GM19351 (cell line): ENCODE measurements around the gene CLEC2D.
"Not testable (repeated sequence)": the region's sequence is repeated elsewhere in the genome, so short reads cannot be mapped to it uniquely, and the experiment has no call there.

Experiments
- ATAC-seq: cut with Tn5 transposase; IDR thresholded peaks from one replicate; pipeline ENCODE4 v1.9.1; 2021; ENCODE audit warnings: mild to moderate bottlenecking, moderate library complexity; ENCODE audit not compliant: unreplicated experiment

CLEC2D gene

DNA sequence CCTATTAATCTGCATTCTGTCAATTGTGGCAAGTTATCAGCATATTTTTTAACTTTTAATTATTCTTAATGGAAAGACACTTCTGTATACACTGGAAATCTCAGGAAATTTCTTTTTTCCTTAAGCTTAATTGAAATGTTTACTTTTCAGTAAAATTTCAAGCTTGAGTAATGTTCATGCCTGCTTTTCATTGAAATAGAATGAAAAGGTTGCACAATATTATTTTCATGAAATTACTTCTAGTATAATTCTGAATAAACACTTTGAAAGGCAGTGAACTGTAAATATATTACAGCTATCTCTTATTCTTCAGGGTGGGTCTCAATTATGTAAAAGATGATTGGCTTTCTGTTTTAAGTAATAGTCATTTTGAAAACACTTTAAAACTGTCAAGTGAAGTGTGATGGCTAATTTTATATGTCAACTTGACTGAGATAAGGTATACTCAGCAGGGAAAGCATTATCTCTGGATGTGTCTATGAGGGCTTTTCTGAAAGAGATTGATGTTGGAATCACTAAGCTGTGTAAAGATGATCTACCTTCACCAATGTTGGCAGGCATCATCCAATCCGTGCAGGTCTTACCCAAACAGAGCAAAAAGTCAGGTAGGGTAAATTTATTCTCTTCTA is 29.9 kb downstream of the CLEC2D start:
- no peak for ATAC-seq

DNA sequence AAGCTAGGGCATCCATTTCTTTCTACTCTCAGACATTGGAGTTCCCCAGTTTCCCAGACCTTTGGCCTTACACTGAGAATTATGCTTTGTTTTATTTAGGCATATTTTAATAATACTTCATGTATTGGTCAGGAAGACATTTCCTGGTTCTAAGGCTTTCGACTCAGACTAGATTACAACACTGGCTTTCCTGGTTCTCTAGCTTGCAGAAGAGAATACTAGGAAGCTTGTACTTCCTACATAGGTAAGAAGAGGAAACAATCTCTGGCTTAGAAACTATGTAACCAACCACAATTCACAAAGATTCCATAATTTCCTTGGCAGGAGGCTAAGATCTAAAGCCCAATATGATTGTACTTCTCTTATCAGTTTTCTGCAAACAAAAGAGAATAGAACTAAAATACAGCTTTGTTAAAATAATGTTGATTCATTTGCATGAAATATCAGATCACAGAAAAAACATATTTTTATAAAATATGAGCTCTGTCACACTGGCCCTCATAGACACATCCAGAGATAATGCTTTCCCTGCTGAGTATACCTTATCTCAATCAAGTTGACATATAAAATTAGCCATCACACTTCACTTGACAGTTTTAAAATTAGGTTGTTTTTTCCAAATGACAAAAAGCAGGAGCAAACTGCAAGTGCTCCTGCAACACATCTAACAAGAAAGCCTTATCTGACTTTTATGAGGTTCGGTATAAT is 30.5 kb downstream of the CLEC2D start:
- no peak for ATAC-seq

DNA sequence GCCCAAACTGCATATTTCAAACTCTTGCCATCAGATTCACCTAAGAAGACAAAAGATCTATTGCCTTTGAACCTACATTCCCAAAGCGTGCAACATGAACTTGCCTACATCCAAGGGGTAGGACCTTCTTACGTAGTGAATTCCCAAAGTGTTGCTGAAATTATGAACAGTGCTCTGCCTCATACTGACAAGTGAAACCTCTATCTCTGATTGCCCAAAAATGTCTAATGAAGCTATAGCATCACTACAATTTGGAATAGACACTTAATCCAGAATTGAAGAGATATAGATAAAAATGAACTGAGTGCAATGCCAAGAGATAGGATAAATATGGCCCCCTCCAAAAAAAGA is 31.1 kb downstream of the CLEC2D start:
- no peak for ATAC-seq

DNA sequence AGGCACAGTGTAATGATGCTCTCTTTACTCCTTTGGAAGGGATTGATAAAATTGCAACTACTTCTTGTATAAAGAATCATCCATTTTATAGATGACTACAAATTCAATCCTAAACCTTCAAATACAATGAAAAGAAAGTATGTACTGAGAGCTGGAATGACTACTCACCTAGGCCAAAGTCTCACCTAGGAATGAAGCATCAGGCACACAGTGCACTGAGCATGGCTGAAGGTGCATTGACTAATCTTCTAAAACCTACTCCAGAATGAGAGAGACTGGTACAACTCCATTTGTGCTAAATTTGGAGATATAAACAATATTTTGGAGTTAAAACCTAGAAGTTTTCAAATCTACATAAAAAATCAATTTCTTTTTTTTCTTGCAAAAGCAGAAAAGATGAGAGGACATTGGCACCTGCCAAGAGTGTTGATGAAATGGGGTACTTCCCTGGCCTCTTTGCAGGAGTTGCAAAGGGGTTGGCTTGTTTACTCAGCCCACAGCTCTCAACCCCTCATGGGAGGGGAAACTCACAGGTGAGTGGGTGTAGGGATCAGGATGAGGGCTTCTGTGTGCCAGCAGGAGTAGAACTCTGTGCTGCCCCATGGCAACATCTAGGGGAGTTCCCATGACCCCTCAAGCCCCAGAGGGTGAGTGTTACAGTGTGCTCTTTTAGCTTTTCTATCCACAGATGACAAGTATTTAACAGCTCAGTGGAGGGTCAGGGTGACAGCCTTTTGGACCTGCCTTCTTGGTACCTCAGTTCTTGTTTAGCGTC is 32.1 kb downstream of the CLEC2D start:
- ATAC-seq: no peak

DNA sequence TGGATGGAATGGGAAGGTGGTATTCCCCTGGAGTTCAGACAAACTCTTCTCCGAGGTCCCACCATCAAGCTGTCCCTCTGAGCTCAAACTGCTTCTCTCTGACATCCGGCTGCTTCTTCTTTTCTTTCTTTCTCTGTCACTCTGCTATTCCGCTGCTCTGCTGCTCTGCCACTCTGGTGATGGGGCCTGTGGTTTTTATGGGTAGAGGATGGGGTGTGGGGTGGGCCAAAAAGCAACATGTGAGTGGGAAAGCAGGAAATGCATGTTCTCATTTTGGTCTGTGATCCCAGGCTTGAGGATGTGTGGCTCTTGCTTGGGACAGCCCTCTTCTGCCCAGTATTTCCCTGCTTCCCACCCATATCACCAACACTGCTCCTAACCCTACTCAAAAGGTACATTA is 32.7 kb downstream of the CLEC2D start:
- ATAC-seq: no peak

DNA sequence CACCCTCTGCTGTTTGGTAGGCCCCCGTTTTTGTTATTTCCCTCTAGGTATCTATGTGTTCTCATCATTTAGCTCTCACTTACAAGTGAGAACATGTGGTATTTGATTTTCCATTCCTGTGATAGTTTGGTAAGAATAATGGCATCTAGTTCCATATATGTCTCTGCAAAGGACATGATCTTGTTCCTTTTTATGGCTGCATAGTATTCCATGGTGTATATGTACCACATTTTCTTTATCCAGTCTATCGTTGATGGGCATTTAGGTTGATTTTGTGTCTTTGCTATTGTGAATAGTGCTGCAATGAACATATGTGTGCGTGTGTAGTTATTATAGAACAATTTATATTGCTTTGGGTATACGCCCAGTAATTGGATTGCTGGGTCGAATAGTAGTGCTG is 35.0 kb downstream of the CLEC2D start:
- ATAC-seq: not testable (repeated sequence)

DNA sequence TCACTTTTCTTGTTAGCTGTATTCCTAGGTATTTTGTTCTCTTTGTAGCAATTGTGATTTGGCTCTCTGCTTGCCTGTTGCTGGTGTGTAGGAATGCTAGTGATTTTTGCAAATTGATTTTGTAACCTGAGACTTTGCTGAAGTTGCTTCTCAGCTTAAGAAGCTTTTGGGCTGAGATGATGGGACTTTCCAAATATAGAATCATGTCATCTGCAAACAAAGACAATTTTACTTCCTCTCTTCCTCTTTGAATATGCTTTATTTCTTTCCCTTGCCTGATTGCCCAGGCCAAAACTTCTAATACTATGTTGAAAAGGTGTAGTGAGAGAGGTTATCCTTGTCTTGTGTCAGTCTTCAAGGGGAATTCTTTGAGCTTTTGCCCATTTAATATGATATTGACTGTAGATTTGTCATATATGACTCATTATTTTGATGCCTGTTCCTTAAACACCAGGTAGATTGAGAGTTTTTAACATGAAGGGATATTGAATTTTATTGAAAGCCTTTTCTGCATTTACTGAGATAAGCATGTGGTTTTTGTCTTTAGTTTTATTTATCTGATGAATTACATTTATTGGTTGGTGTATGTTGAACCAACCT is 36.7 kb downstream of the CLEC2D start:
- ATAC-seq: no peak

DNA sequence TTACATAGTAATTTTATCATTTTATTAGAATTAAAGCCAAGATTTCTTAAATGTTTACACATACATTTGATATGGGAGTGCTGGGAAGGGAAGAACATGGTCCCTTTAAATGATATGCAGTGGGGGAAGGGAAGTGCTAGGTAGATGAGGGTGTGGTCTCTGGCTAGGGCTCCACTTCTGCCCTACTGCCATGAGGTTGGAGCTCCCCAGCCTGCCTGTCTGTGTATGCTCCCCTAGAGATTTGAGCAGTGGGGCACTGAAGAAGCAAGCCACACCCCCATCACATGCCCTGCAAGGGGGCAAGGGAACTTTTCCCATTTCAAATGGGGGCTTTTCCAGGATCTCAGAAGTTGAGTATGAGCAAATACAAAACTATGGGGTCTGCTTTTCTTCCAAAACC is 37.8 kb downstream of the CLEC2D start:
- ATAC-seq: no peak

DNA sequence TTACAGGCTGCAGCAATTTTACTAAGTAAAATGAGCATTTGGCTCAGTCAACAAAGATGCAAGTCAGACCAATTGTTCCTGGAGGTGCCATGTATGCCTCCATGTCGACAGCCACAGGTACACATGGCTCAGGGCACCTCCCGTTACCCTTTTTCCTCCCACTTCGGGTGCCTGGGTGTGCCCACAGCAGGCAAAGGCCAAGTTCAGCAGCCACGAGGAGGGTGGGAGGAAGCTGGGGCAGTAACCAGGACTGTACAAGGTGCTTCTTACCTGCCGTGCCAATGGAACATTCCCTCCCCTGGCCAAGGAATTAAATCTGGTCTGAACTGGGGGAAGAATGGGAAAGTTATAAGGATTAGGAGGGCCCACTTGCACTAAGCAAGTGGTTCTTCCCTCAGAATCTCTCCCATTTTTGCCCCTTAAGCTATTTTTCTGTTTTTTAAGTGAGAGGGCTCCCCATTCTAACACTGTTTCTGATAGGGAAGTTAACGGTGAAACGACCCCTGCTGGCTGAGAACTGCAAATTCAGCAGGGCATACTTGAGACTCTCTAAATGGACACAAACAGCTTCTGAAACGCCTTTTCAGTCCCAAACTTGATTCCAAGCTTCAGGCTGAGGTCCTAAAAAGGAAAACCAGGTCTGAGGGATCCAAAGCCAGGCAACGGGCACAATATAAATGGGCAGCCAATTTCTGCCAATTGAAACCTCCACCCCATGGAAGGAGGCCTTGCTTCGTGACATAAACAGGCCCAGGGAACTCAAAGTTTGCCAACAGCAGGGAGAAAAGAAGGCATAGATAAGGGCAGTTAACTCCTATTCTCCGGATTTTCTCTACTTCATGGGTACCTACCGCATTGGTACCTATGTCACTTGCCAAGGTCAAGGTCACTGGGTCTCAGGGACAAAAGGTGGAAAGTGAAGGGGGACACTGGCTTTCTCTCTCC is 38.6 kb downstream of the CLEC2D start:
- no peak for ATAC-seq

DNA sequence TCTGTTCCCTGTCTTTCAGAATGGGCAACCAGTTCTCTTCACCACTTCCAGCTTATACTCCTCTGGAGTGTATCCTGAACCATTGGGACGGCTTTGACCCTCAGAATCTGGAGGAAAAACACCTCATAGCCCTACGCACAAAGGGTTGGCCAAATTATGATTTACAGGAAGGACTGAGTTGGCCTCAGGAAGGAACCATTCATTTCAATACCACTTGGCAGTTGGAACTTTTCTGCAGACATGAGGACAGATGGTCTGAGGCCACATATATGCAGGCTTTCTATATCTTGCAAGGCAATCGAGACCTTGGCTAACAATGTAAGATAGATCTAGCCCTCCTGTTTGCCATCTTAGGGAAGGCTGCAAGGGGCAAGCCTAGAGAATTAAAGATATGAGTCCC is 39.3 kb downstream of the CLEC2D start:
- ATAC-seq: no peak

DNA sequence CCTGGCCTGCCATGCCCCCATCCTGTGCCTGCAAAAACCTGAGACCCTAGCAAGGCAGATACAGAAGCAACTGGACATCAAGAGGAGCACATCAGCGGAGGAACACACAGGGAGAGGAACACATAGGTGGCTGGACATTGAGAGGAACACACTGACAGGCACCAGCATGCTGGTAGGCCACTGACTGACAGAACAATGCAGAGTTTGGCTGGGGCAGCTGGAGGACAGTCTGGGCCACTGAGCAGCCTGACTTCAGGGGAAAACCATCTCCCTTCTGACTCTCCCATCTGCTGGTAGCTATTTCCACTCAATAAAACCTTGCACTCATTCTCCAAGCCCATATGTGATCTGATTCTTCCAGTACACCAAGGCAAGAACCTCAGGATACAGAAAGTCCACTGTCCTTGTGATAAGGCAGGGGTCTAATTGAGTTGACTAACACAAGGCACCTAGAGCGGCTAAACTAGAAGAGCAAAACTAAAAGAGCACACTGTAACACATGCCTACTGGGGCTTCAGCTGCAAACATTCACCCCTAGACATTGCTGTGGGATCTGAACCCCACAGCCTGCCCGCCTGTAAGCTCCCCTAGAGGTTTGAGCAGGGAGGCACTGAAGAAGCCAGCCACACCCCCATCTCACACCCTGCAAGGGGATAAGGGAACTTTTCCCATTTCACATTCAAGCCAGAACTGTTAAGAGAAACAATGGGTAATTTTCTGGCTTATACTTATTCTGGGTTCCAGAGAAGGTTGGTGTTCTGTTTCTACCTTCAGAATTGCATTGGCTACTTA is 41.3 kb downstream of the CLEC2D start:
- no peak for ATAC-seq

DNA sequence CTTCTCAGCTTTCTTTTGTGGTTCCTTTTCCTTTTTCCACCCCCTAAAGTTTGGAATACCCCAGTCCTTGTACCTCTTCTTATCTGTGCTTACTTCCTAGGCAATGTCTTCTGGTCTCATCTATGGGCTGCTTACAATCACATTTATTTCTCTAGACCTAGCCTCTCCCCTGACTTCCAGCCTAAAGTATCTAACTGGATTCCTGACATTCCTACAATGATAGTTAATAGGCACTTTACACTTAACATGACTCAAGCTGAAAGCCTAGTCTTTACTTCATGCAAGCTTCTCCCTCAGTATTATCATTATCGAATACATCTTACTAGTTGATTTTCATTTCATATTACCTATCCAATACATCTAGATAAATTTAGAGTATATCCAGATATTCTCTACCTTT is 42.2 kb downstream of the CLEC2D start:
- no peak for ATAC-seq

DNA sequence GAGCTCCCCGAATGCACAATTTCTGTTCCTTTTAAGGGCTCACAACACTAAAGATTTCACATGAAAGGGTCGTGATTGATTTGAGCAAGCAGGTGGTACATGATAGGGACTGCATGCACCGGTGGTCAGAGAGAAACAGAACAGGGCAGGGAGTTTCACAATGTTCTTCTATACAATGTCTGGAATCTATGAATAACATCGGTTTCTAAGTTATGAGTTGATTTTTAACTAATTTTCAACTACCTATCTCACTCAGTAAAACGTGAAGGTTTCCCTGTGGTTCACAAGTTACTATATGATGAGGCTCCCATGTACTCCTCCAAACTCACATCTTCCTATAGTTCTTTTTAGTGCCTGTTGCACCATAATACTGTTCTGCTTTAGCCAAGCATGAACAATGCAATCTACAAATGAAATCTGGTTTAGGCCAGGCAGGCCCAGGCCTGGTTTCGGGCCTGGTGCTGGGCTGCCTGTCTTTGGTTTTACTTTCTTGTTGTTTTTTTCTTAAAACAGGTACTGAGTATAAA is 43.6 kb downstream of the CLEC2D start:
- peak; percentile 69 for ATAC-seq

DNA sequence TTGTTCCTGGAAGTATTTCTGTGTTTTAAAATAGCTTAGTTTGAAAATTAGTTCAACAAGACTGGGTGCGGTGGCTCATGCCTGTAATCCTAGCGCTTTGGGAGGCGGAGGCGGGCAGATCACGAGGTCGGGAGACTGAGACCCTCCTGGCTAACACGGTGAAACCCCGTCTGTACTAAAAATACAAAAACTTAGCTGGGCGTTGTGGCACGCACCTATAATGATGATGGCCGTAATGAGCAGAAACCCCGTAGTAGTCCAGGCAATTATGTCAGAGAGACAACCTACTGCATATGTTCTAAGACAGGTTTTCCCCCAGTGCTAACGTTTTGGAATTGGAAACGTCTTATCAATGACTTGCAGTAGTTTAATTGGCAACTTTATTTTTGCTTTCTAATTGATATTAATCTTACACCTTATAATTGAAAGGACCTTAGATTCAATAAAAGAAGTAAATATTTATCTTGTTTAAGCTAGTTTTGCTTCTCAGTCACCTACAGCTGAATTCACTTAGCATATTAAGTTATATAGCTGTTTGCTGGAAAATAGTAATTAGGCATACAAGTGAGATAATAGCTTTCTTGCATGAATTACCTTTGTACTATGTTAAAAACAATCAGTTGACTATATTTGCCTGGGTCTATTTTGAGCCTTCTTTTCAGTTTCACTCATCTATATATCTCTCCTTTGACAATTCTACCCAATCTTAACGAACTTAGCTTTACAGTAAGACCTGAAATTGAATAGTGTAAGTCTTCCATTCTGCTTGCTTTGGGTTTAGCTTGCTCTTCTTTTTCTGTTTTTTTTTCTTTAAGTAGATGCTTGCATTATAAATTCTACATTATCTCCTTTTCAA is 47.8 kb downstream of the CLEC2D start:
- ATAC-seq: no peak

DNA sequence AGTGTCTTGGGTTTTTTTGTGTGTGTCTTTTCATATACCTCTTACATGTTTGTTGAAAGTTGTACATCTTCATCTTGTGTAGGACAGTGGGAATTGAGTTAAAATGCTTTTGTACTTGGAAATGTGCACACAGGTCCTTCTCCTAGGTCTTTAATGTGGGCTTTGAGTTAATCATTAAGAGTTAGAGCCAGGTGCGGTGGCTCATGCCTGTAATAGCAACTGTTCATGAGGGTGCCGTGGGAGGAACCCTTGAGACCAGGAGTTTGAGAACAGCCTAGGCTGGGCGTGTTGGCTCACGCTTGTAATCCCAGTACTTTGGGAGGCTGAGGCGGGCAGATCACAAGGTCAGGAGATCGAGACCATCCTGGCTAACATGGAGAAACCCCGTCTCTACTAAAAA is 49.5 kb downstream of the CLEC2D start:
- no peak for ATAC-seq

DNA sequence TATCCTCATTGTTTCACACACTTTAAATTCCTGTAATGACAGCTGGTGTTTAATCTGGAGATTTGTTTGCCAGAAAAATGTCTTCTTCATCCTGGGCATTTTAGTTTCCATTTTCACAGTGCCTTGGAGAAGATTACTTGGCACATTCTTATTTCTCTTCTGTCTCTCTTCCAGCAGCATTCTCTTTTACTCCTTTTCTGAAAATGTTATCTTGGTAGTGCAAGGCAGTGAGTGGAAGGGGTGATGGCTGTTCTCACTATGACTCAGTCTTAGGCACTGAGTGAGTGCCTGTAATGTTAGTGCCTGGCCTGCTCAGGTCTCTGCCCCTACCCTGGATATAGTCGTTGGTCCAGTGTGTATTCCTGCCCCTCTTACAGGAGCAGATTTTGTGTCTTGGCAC is 50.3 kb downstream of the CLEC2D start:
- peak; percentile 39 for ATAC-seq

DNA sequence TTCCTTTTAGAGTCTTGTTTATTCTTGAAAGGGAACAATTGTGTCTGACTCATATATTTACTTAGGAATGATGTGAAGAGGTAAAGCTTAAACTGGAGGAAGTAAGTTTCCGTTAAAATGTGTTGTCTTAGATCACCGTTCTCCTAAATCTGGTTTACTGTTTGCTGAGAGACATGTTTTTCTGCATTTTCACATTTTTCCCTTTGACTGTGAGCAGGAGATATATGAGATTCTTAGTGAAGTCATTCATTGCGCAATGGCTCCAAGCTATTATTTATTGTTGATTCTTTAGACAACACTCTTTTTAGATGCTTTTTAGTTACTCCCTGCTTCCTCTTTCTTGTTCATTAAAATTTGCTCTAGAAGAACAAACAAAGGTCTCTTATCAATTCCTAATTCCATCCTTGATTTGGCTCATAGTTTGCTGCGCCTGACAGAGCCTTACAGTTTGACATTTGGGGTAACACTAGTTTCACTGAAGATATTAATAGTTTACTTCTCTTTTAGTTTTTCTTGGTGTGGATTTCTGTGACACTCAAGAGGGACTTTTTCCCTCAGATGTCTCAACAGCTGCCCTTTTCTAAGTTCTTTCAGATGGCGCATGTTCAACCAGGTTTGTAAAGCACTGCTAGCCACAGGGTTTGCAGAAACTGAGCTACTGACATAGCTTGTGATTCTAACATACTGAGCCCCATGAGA is 52.0 kb downstream of the CLEC2D start:
- peak; percentile 67 for ATAC-seq

DNA sequence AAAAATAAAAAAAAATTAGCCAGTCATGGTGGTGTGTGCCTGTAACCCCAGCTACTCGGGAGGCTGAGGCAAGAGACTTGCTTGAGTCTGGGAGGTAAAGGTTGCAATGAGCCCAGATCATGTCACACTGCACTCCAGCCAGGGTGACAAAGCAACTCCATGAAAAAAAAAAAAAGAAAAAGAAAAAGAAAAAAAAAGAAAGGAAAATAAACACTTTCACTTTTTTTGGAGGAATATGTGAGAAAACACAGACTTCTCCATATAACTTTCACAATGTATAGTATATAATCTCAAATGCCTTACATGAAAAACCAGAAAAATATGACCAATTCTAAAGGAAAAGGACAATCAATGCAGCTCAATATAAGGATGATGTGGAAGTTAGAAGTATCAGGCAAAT is 54.5 kb downstream of the CLEC2D start:
- no peak for ATAC-seq
